H9 (cell line): ENCODE measurements around the gene TSPAN3. TPM values are rescaled to one million over a fixed set of nuclear protein-coding genes. Genes with fewer than 3 reads are reported as not detected.

ENCODE experiments used
- DNase-seq: peaks from one replicate; pipeline ENCODE4 v3.0.0-alpha.2; 2017
- H2AFZ ChIP-seq: one replicate; pipeline ENCODE4 v1.6.1; 2013; ENCODE audit warnings: mild to moderate bottlenecking, low read length, control low read depth, moderate library complexity
- H2AK5ac ChIP-seq: 2 replicates; pipeline ENCODE4 v1.6.1; 2013; ENCODE audit warnings: low read length, control low read depth, mixed read lengths; ENCODE audit not compliant: insufficient read length
- H2BK120ac ChIP-seq: one replicate; pipeline ENCODE4 v1.6.1; 2013; ENCODE audit warnings: low read depth, mild to moderate bottlenecking, low read length, control low read depth, inconsistent platforms; ENCODE audit not compliant: poor library complexity, severe bottlenecking
- H2BK12ac ChIP-seq: 2 replicates; pipeline ENCODE4 v1.6.1; 2013; ENCODE audit warnings: low read length, control low read depth, mixed read lengths, low read depth; ENCODE audit not compliant: insufficient read length
- H2BK15ac ChIP-seq: 2 replicates; pipeline ENCODE4 v1.6.1; 2013; ENCODE audit warnings: low read depth, low read length, control low read depth
- H2BK20ac ChIP-seq: one replicate; pipeline ENCODE4 v1.6.1; 2013; ENCODE audit warnings: low read depth, mild to moderate bottlenecking, low read length, control low read depth, inconsistent platforms; ENCODE audit not compliant: poor library complexity, severe bottlenecking
- H2BK5ac ChIP-seq: 2 replicates; pipeline ENCODE4 v1.6.1; 2013; ENCODE audit warnings: low read length, control low read depth, mixed read lengths; ENCODE audit not compliant: insufficient read length
- H3K14ac ChIP-seq: 2 replicates; pipeline ENCODE4 v1.6.1; 2013; ENCODE audit warnings: low read length, control low read depth; ENCODE audit not compliant: insufficient read depth
- H3K18ac ChIP-seq: 2 replicates; pipeline ENCODE4 v1.6.1; 2013; ENCODE audit warnings: low read depth, mild to moderate bottlenecking, mixed read lengths, low read length, control low read depth; ENCODE audit not compliant: insufficient read length
- H3K23ac ChIP-seq: 2 replicates; pipeline ENCODE4 v1.6.1; 2013; ENCODE audit warnings: low read length, control low read depth, mixed read lengths, low read depth; ENCODE audit not compliant: insufficient read length
- H3K23me2 ChIP-seq: 2 replicates; pipeline ENCODE4 v1.6.1; 2013; ENCODE audit warnings: low read depth, mild to moderate bottlenecking, mixed read lengths, low read length, control low read depth; ENCODE audit not compliant: insufficient read length, poor library complexity, severe bottlenecking
- H3K27ac ChIP-seq: 2 replicates; pipeline ENCODE4 v1.5.1; 2013; ENCODE audit warnings: low read length, control low read depth, mixed read lengths, low read depth; ENCODE audit not compliant: insufficient read length
- H3K27me3 ChIP-seq: 2 replicates; pipeline ENCODE4 v1.6.1; 2013; ENCODE audit warnings: low read length, control low read depth, inconsistent platforms; ENCODE audit not compliant: insufficient read depth
- H3K4ac ChIP-seq: 2 replicates; pipeline ENCODE4 v1.6.1; 2013; ENCODE audit warnings: low read depth, mild to moderate bottlenecking, control low read depth, inconsistent platforms, low read length, moderate library complexity
- H3K4me1 ChIP-seq: 2 replicates; pipeline ENCODE4 v1.6.1; 2013; ENCODE audit warnings: low read length, control low read depth, inconsistent platforms; ENCODE audit not compliant: insufficient read depth
- H3K4me2 ChIP-seq: 2 replicates; pipeline ENCODE4 v1.6.1; 2013; ENCODE audit warnings: low read length, control low read depth, mixed read lengths; ENCODE audit not compliant: insufficient read length, insufficient read depth
- H3K56ac ChIP-seq: 2 replicates; pipeline ENCODE4 v1.6.1; 2013; ENCODE audit warnings: low read depth, mild to moderate bottlenecking, mixed read lengths, low read length, control low read depth; ENCODE audit not compliant: insufficient read length
- H3K79me1 ChIP-seq: 2 replicates; pipeline ENCODE4 v1.6.1; 2013; ENCODE audit warnings: low read depth, mild to moderate bottlenecking, moderate library complexity, low read length, control low read depth, inconsistent platforms; ENCODE audit not compliant: insufficient read depth, poor library complexity, severe bottlenecking
- H3K79me2 ChIP-seq: 2 replicates; pipeline ENCODE4 v1.6.1; 2013; ENCODE audit warnings: low read length, control low read depth, inconsistent platforms; ENCODE audit not compliant: insufficient read depth
- H3K9ac ChIP-seq: 2 replicates; pipeline ENCODE4 v1.6.1; 2013; ENCODE audit warnings: low read length, control low read depth, mixed read lengths; ENCODE audit not compliant: insufficient read length; ENCODE audit errors: extremely low read depth
- H3K9me3 ChIP-seq: one replicate; pipeline ENCODE4 v1.6.1; 2013; ENCODE audit warnings: low read depth, low read length, inconsistent platforms; ENCODE audit not compliant: control insufficient read depth
- H3T11ph ChIP-seq: one replicate; pipeline ENCODE4 v1.6.1; 2013; ENCODE audit warnings: mild to moderate bottlenecking, low read length, control low read depth, inconsistent platforms
- H4K20me1 ChIP-seq: one replicate; pipeline ENCODE4 v1.6.1; 2013; ENCODE audit not compliant: control insufficient read depth, insufficient read length, insufficient read depth
- H4K5ac ChIP-seq: 2 replicates; pipeline ENCODE4 v1.6.1; 2013; ENCODE audit warnings: low read depth, mild to moderate bottlenecking, mixed read lengths, low read length, control low read depth; ENCODE audit not compliant: insufficient read length
- H4K8ac ChIP-seq: replicated peaks from 2 replicates; pipeline ENCODE4 v1.6.1; 2013; ENCODE audit warnings: low read length, control low read depth, mixed read lengths, low read depth; ENCODE audit not compliant: insufficient read length
- H4K91ac ChIP-seq: 2 replicates; pipeline ENCODE4 v1.6.1; 2013; ENCODE audit warnings: low read depth, mild to moderate bottlenecking, moderate library complexity, mixed read lengths, low read length, control low read depth; ENCODE audit not compliant: insufficient read length
- H3K27ac Mint-ChIP-seq, 3 experiments: 2 replicates in 2 of 3; 3 replicates in 1 of 3; pipeline ENCODE4 v1.8.0; 2020 to 2021; ENCODE audit warnings: mixed read lengths in 3 of 3, mild to moderate bottlenecking in 1 of 3, moderate library complexity in 1 of 3
- H3K27me3 Mint-ChIP-seq: 2 replicates; pipeline ENCODE4 v1.8.0; 2021; ENCODE audit warnings: low read depth, mild to moderate bottlenecking, moderate library complexity, mixed read lengths
- H3K36me3 Mint-ChIP-seq, 3 experiments: 2 replicates in 2 of 3; 3 replicates in 1 of 3; pipeline ENCODE4 v1.8.0; 2020 to 2021; ENCODE audit warnings: low read depth in 3 of 3, mixed read lengths in 3 of 3; ENCODE audit not compliant: insufficient read depth in 1 of 3
- H3K4me1 Mint-ChIP-seq, 2 experiments: 2 replicates each; pipeline ENCODE4 v1.8.0; 2020; ENCODE audit warnings: mixed read lengths in 2 of 2
- H3K4me3 Mint-ChIP-seq, 2 experiments: 2 replicates in 1 of 2; 3 replicates in 1 of 2; pipeline ENCODE4 v1.8.0; 2020 to 2021; ENCODE audit warnings: mild to moderate bottlenecking in 2 of 2, mixed read lengths in 2 of 2, moderate library complexity in 1 of 2
- H3K9me3 Mint-ChIP-seq, 2 experiments: 2 replicates in 1 of 2; 3 replicates in 1 of 2; pipeline ENCODE4 v1.8.0; 2020; ENCODE audit warnings: mild to moderate bottlenecking in 2 of 2, mixed read lengths in 2 of 2, moderate library complexity in 1 of 2
- whole genome bisulfite sequencing: extraction: QIAGEN DNeasy Blood & Tissue Kit; methylation state at CpG from one replicate; pipeline ENCODE4 v1.1.7; 2013; ENCODE audit warnings: missing lambda C conversion rate, low lambda C conversion rate, mixed read lengths; ENCODE audit not compliant: insufficient read length; ENCODE audit errors: extremely low coverage; 5-methylcytosine and 5-hydroxymethylcytosine counted together
- total RNA-seq: library from RNA; stranded (reverse); gene quantifications from 2 replicates; pipeline ENCODE4 v1.2.1, GENCODE V29; 2021
- TF ChIP-seq, protein P1 (sequence below): fragments of 200-600 bp; sonication (generic); conservative IDR thresholded peaks from 3 replicates; pipeline ENCODE4 v1.8.0; 2021; ENCODE audit warnings: antibody characterized with exemption, mild to moderate bottlenecking

The TSPAN3 gene
- total RNA-seq, 1 experiment from 2014 or later: 117 TPM

- Histone ChIP-seq H3K56ac (no peak overlapping the region), H4K20me1 (no peaks in the 10 kb centered on the region), H2AFZ (no peak overlapping the region), H2BK15ac (no peak overlapping the region), H2AK5ac (no peak overlapping the region), H3K23me2 (no peaks in the 10 kb centered on the region), H3K4me1 (no peaks in the 10 kb centered on the region), H2BK120ac (no peak overlapping the region), H3K9ac (no peak overlapping the region), H2BK20ac (no peak overlapping the region), H3K14ac (no peak overlapping the region), H4K8ac (no peak overlapping the region), H3K27me3 (no peaks in the 10 kb centered on the region), H3K23ac (no peak overlapping the region), H3K18ac (no peak overlapping the region), H4K5ac (no peak overlapping the region), H3T11ph (no peak overlapping the region), H3K4ac (no peak overlapping the region), H3K79me1 (no peaks in the 10 kb centered on the region), H2BK12ac (no peak overlapping the region), H3K27ac (no peak overlapping the region), H3K79me2 (no peaks in the 10 kb centered on the region), H3K9me3 (no peaks in the 10 kb centered on the region), H3K4me2 (no peak overlapping the region), H4K91ac (no peak overlapping the region), H2BK5ac (no peak overlapping the region)
- Mint-ChIP-seq H3K9me3 (no peaks in the 10 kb centered on the region), H3K27ac (no peak overlapping the region), H3K27me3 (peaks cover 2% of the 10 kb centered on the region), H3K4me3 (no peak overlapping the region), H3K4me1 (no peaks in the 10 kb centered on the region), H3K36me3 (no peaks in the 10 kb centered on the region)
- DNase-seq: no peak
- no CpG with 5 or more reads among the region's 7 CpGs for WGBS
- TF ChIP-seq, protein P1, sequence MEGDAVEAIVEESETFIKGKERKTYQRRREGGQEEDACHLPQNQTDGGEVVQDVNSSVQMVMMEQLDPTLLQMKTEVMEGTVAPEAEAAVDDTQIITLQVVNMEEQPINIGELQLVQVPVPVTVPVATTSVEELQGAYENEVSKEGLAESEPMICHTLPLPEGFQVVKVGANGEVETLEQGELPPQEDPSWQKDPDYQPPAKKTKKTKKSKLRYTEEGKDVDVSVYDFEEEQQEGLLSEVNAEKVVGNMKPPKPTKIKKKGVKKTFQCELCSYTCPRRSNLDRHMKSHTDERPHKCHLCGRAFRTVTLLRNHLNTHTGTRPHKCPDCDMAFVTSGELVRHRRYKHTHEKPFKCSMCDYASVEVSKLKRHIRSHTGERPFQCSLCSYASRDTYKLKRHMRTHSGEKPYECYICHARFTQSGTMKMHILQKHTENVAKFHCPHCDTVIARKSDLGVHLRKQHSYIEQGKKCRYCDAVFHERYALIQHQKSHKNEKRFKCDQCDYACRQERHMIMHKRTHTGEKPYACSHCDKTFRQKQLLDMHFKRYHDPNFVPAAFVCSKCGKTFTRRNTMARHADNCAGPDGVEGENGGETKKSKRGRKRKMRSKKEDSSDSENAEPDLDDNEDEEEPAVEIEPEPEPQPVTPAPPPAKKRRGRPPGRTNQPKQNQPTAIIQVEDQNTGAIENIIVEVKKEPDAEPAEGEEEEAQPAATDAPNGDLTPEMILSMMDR: no peak
These were observed 68.5 kb downstream of the TSPAN3 start for GRCh38 chr15:77002436-77002835.
